ENCODE data around the gene MINAR1.

GRCh38 chr15:79433276-79433990 is 1.3 kb downstream of the MINAR1 start:
- peak in 1 of 7 experiments; percentile 12 for TF ChIP-seq CTCF (IDR thresholded peaks at IDR 0.05)
- TF ChIP-seq POLR2A (IDR thresholded peaks at IDR 0.05), result no peak
